ENCODE results near the gene NR3C2. TPM values are rescaled to one million over a fixed set of nuclear protein-coding genes. Genes with fewer than 3 reads are reported as not detected.

NR3C2 gene
- total and polyA plus RNA-seq, 10 of the 15 experiments (the other 5 are each of a cell fraction or from before 2014, with no cell fraction given) = 0.05 to 0.11 (median 0.08) TPM; not detected in 4

DNA sequence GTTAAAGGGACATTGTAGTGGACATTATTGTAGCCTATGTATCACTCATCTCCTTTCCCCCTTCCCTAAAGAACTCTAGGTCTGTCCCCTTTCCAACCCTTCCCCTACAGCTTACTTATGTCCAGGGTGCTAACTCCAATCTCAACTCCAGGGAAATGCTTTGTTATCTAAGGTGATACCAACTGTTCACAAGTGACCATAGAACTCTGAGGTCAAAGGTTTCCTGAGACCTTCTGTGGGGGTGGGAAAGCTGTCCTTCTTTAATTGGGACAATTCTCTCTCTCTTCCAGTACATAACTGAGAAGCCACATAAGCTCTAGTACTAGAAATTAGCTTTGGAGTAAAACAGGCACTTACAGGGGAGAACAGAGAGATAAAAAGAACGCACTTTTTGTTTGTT is 212.4 kb downstream of the NR3C2 start:
- H3K27me3 ChIP-seq (replicated peaks in 1 of 2; ENCODE audit: control insufficient read depth in 2 of 2, insufficient read depth in 2 of 2, low read length in 1 of 2) = no peaks in the 10 kb centered on the region
- no peaks in the 10 kb centered on the region for H3K36me3 ChIP-seq (ENCODE audit: control insufficient read depth in 2 of 2, insufficient read depth in 2 of 2, low read length in 1 of 2)
- no peak overlapping the region for H3K9ac ChIP-seq (ENCODE audit: control insufficient read depth, insufficient read depth, low read length)
- H3K27ac ChIP-seq (ENCODE audit: control insufficient read depth, insufficient read depth) = no peak overlapping the region
- H3K4me1 ChIP-seq (ENCODE audit: control insufficient read depth, insufficient read depth, low read length) = no peaks in the 10 kb centered on the region
- no peak for DNase-seq (ENCODE audit: low read depth, low spot score)
- no peak overlapping the region for H3K4me3 ChIP-seq
- no TSS peak for BruUV-seq (replicated peaks)
- no peak for FAIRE-seq
- RAD21 ChIA-PET (ENCODE audit: unreplicated experiment) = no interaction called here
- CTCF ChIA-PET = no interaction called here
- H3K4me2 ChIP-seq (ENCODE audit: control insufficient read depth, insufficient read depth) = no peak overlapping the region
- in situ Hi-C loops (cut with MboI) (no loop called here), intact Hi-C loops (cut with micrococcal nuclease; ENCODE audit: unreplicated experiment) (no loop called here)
- no peak for TF ChIP-seq POLR2AphosphoS5 (IDR thresholded peaks at IDR 0.05; ENCODE audit: low read length)
- no peak for TF ChIP-seq EED (IDR thresholded peaks at IDR 0.05; ENCODE audit: low read depth)
- 0% methylated on average over 1 of the region's 1 CpG for WGBS (ENCODE audit: insufficient coverage, insufficient replicate concordance, low lambda C conversion rate, missing lambda C conversion rate)
- no peak for ATAC-seq
- SMC1A ChIA-PET (ENCODE audit: uncharacterized antibody, unreplicated experiment) = interaction anchor here (0.6 to 1.3 kb wide), 3 partner anchors 10 to 109 kb away, joined by 3 read pairs; no protein-coding TSS in a partner anchor
- H3K79me2 ChIP-seq (ENCODE audit: control insufficient read depth, insufficient read depth, low read length) = no peaks in the 10 kb centered on the region
- H2AFZ ChIP-seq (ENCODE audit: control insufficient read depth, low read depth, low read length) = no peak overlapping the region
- POLR2A ChIA-PET = no interaction called here
- no peaks in the 10 kb centered on the region for H3K9me3 ChIP-seq (replicated peaks; ENCODE audit: control insufficient read depth, insufficient read depth, low read length)
- no peaks in the 10 kb centered on the region for H4K20me1 ChIP-seq (ENCODE audit: control insufficient read depth, insufficient read depth)

- no peaks in the 10 kb centered on the region for H3K27me3 ChIP-seq (replicated peaks in 1 of 2; ENCODE audit: control insufficient read depth in 2 of 2, insufficient read depth in 2 of 2, low read length in 1 of 2)
- H3K4me3 ChIP-seq = no peak overlapping the region
- H3K36me3 ChIP-seq (ENCODE audit: control insufficient read depth in 2 of 2, insufficient read depth in 2 of 2, low read length in 1 of 2) = no peaks in the 10 kb centered on the region
- intact Hi-C loops (cut with micrococcal nuclease; ENCODE audit: unreplicated experiment) = no loop called here
- ChIA-PET RAD21 (ENCODE audit: unreplicated experiment) (no interaction called here), SMC1A (ENCODE audit: uncharacterized antibody, unreplicated experiment) (no interaction called here), POLR2A (no interaction called here), CTCF (interaction anchor here (0.6 kb wide), 2 partner anchors 339 to 702 kb away, joined by 3 to 4 read pairs; no protein-coding TSS in a partner anchor)
- FAIRE-seq = no peak
- no peaks in the 10 kb centered on the region for H4K20me1 ChIP-seq (ENCODE audit: control insufficient read depth, insufficient read depth)
- H2AFZ ChIP-seq (ENCODE audit: control insufficient read depth, low read depth, low read length) = no peak overlapping the region
- ATAC-seq = no peak
- no peak overlapping the region for H3K4me2 ChIP-seq (ENCODE audit: control insufficient read depth, insufficient read depth)
- 25% methylated on average over 4 of the region's 4 CpGs for WGBS (ENCODE audit: insufficient coverage, insufficient replicate concordance, low lambda C conversion rate, missing lambda C conversion rate)
- in situ Hi-C loops (cut with MboI) = no loop called here
- no peaks in the 10 kb centered on the region for H3K9me3 ChIP-seq (replicated peaks; ENCODE audit: control insufficient read depth, insufficient read depth, low read length)
- H3K79me2 ChIP-seq (ENCODE audit: control insufficient read depth, insufficient read depth, low read length) = no peaks in the 10 kb centered on the region
- no peak for DNase-seq (ENCODE audit: low read depth, low spot score)
- no peaks in the 10 kb centered on the region for H3K4me1 ChIP-seq (ENCODE audit: control insufficient read depth, insufficient read depth, low read length)
- BruUV-seq (replicated peaks) = no TSS peak
- no peak overlapping the region for H3K27ac ChIP-seq (ENCODE audit: control insufficient read depth, insufficient read depth)
- H3K9ac ChIP-seq (ENCODE audit: control insufficient read depth, insufficient read depth, low read length) = no peak overlapping the region
- TF ChIP-seq CHD4 (IDR thresholded peaks at IDR 0.05) (no peak), NFYA (IDR thresholded peaks at IDR 0.05; ENCODE audit: borderline replicate concordance, low read depth, low read length) (no peak), ZNF384 (IDR thresholded peaks at IDR 0.05; ENCODE audit: borderline replicate concordance, low read depth, low read length) (no peak), BRCA1 (IDR thresholded peaks at IDR 0.05; ENCODE audit: low read depth, low read length) (no peak), TBL1XR1 (IDR thresholded peaks at IDR 0.05; ENCODE audit: low read depth, low read length) (no peak), ATF7 (IDR thresholded peaks at IDR 0.05; ENCODE audit: low read depth) (no peak), PKNOX1 (IDR thresholded peaks at IDR 0.05) (no peak), SREBF2 (IDR thresholded peaks at IDR 0.05; ENCODE audit: low read length) (no peak), DPF2 (IDR thresholded peaks at IDR 0.05) (no peak), JUNB (IDR thresholded peaks at IDR 0.05) (no peak), TCF3 (IDR thresholded peaks at IDR 0.05; ENCODE audit: borderline replicate concordance, insufficient read depth, low read depth, low read length) (no peak), CREM (IDR thresholded peaks at IDR 0.05; ENCODE audit: low read depth) (no peak), SMC3 (IDR thresholded peaks at IDR 0.05; ENCODE audit: borderline replicate concordance, low read length) (no peak)
- TF ChIP-seq, protein P1, sequence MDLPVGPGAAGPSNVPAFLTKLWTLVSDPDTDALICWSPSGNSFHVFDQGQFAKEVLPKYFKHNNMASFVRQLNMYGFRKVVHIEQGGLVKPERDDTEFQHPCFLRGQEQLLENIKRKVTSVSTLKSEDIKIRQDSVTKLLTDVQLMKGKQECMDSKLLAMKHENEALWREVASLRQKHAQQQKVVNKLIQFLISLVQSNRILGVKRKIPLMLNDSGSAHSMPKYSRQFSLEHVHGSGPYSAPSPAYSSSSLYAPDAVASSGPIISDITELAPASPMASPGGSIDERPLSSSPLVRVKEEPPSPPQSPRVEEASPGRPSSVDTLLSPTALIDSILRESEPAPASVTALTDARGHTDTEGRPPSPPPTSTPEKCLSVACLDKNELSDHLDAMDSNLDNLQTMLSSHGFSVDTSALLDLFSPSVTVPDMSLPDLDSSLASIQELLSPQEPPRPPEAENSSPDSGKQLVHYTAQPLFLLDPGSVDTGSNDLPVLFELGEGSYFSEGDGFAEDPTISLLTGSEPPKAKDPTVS (IDR thresholded peaks at IDR 0.05; ENCODE audit: low read depth, low read length) = no peak
Observed at GRCh38 chr4:148229028-148229427, 213.2 kb downstream of the NR3C2 start.
